ENCODE data around the gene SLCO1B1. TPM values are rescaled to one million over a fixed set of nuclear protein-coding genes. Genes with fewer than 3 reads are reported as not detected.

The SLCO1B1 gene
- total RNA-seq, 1 donor from 2014 or later: not detected

DNA sequence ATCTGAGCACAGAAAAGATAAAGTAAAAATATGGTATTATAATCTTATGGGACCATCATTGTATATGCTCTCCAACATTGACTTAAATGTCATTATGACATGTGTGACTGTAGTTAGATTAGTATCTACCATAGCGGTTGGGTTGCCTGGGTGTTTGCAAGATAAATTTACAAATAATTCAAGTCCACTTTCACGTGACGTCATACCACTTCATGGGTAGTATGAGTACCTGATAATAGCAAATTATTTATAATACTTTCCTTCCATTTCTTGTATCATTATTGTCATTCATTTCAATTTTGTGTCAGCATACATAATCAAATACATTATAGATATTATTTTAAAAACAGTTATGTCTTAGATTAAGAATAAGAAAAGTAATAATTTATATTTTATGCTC is 20.2 kb downstream of the SLCO1B1 start:
- H3K4me1 Mint-ChIP-seq (ENCODE audit: low read depth): no peaks in the 10 kb centered on the region

DNA sequence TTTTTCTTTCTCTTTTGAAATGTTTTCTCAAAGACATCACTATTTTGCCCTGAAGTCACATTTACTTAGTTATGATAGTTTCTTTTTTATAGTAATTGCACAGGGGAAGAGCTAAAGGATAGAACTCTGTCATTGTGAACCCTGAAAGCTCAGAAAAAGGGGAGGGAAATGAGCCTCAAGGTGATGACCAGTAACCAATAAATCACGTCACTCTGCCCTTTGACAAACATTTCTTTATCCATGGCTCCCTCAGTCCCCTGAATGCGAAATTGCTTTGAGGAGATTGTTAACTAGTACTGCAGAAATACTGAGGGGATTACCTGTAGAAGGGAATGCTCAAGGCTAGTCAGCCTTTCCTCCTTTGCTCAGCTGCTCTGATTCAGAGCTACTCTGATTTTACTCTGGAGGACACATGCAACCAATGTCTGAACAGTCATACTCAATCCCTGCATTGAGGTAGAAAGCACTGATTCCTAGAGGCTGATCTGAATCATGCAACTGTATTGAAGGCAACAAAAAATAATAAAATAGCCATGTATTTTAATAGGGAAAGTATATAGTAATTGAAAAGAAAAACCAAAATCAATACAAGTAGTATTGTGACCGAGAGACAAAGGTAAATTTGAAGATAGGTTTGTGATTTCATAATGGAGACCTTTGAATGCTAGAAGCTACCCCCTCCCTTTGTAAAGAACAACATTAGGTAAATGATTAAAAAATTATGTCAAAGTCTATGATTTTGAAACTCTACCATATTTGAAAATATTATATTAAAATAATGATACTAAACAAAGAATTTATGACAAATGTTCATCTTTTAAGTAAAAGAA is 24.7 kb downstream of the SLCO1B1 start:
- DNase-seq (ENCODE audit: low spot score): no peak
- no peaks in the 10 kb centered on the region for H3K4me1 Mint-ChIP-seq (ENCODE audit: low read depth)
- H3K27ac Mint-ChIP-seq (ENCODE audit: unreplicated experiment): no peak overlapping the region
- H3K27me3 Mint-ChIP-seq (ENCODE audit: low read depth): peaks cover 2% of the 10 kb centered on the region
- H3K4me3 Mint-ChIP-seq (ENCODE audit: unreplicated experiment): no peak overlapping the region
- peaks cover 3% of the 10 kb centered on the region for H3K9me3 Mint-ChIP-seq (ENCODE audit: low read depth)
- TF ChIP-seq, protein P1, sequence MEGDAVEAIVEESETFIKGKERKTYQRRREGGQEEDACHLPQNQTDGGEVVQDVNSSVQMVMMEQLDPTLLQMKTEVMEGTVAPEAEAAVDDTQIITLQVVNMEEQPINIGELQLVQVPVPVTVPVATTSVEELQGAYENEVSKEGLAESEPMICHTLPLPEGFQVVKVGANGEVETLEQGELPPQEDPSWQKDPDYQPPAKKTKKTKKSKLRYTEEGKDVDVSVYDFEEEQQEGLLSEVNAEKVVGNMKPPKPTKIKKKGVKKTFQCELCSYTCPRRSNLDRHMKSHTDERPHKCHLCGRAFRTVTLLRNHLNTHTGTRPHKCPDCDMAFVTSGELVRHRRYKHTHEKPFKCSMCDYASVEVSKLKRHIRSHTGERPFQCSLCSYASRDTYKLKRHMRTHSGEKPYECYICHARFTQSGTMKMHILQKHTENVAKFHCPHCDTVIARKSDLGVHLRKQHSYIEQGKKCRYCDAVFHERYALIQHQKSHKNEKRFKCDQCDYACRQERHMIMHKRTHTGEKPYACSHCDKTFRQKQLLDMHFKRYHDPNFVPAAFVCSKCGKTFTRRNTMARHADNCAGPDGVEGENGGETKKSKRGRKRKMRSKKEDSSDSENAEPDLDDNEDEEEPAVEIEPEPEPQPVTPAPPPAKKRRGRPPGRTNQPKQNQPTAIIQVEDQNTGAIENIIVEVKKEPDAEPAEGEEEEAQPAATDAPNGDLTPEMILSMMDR (IDR thresholded peaks at IDR 0.05): no peak
- no peaks in the 10 kb centered on the region for H3K36me3 Mint-ChIP-seq (ENCODE audit: low read depth)

More for the DNA sequence above, 20.2 kb downstream of the SLCO1B1 start:
- TF ChIP-seq, protein P1 (IDR thresholded peaks at IDR 0.05): no peak
- Mint-ChIP-seq H3K4me3 (ENCODE audit: unreplicated experiment) (no peak overlapping the region), H3K27me3 (ENCODE audit: low read depth) (peaks cover 4% of the 10 kb centered on the region), H3K36me3 (ENCODE audit: low read depth) (no peaks in the 10 kb centered on the region), H3K27ac (ENCODE audit: unreplicated experiment) (no peak overlapping the region), H3K9me3 (ENCODE audit: low read depth) (peaks cover 2% of the 10 kb centered on the region)
- DNase-seq (ENCODE audit: low spot score): no peak

DNA sequence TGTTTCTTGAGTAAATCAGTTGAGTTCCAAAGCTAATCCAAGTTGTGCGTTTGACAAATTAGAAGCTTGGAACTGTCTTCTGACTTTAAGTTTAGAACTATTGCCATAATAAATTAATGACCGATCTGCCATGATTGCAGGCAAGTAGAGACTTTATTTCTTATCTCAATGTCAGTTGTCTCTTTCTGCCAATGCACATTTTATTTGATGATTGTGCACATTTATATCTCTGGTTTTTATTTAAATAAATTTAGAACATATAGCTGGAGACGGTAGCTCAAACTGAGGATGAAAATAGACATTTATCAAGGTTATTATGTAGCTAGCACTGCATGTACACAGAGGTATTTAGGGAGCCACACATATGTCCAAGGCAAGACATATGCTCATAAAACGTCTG is 34.1 kb downstream of the SLCO1B1 start:
- no peak for DNase-seq (ENCODE audit: low spot score)
- no peak overlapping the region for H3K4me3 Mint-ChIP-seq (ENCODE audit: unreplicated experiment)
- H3K27me3 Mint-ChIP-seq (ENCODE audit: low read depth): peaks cover 28% of the 10 kb centered on the region
- peaks cover 3% of the 10 kb centered on the region for H3K36me3 Mint-ChIP-seq (ENCODE audit: low read depth)
- no peak overlapping the region for H3K27ac Mint-ChIP-seq (ENCODE audit: unreplicated experiment)
- no peaks in the 10 kb centered on the region for H3K4me1 Mint-ChIP-seq (ENCODE audit: low read depth)
- TF ChIP-seq, protein P1 (IDR thresholded peaks at IDR 0.05): no peak
- peaks cover 18% of the 10 kb centered on the region for H3K9me3 Mint-ChIP-seq (ENCODE audit: low read depth)

DNA sequence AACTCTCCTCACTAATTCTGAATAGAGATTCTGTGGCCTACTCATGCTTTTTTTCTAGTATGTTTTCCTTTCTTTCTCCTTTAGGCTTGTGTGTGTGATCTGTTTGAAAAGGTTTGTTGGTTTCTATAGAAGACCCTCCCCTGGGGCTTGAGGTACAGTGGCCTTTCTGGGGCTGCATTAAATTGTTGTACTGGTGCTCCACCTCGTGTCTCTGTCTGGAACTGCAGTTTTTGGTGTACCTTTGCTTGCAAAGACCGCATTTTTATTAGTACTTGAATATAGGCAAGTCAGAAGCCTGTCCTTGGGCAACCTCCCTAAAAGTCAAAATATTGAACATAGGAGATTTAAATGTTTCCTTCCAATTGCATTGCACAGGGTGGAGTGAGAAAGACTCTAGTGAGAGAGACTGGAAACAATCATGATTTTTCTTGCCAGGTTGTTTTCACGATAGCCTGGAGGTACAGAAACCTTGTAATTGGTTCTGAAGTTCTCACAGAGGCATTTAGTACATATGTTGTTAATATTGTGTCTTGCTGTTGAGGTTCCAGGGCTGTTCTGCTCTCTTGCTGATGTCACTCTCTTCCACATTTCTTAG is 39.0 kb downstream of the SLCO1B1 start:
- no peak for DNase-seq (ENCODE audit: low spot score)
- no peak overlapping the region for H3K4me3 Mint-ChIP-seq (ENCODE audit: unreplicated experiment)
- peaks cover 29% of the 10 kb centered on the region for H3K27me3 Mint-ChIP-seq (ENCODE audit: low read depth)
- H3K27ac Mint-ChIP-seq (ENCODE audit: unreplicated experiment): no peak overlapping the region
- H3K36me3 Mint-ChIP-seq (ENCODE audit: low read depth): peaks cover 3% of the 10 kb centered on the region
- no peaks in the 10 kb centered on the region for H3K4me1 Mint-ChIP-seq (ENCODE audit: low read depth)
- peaks cover 14% of the 10 kb centered on the region for H3K9me3 Mint-ChIP-seq (ENCODE audit: low read depth)
- TF ChIP-seq, protein P1 (IDR thresholded peaks at IDR 0.05): peak; percentile 89

DNA sequence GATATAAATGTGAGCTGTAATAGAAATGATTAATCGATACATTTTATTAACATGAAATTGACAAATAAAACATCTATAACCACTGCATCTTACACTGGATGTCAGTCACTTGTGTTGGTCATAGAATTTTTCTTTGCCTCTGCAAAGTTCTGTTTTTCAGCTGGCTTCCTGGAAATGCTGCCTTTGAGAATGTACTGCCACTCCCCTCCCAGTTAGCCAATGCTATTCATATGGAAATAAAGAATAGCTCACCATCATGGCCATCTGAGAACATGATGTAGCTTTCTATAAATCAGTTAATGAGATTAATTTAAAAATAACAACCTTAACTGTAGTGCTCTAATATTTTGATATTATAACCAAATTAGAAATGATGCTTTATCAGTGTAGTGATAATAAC is 41.1 kb downstream of the SLCO1B1 start:
- TF ChIP-seq, protein P1 (IDR thresholded peaks at IDR 0.05): no peak
- Mint-ChIP-seq H3K27me3 (ENCODE audit: low read depth) (peaks cover 36% of the 10 kb centered on the region), H3K4me3 (ENCODE audit: unreplicated experiment) (no peak overlapping the region), H3K27ac (ENCODE audit: unreplicated experiment) (no peak overlapping the region), H3K9me3 (ENCODE audit: low read depth) (peaks cover 14% of the 10 kb centered on the region), H3K36me3 (ENCODE audit: low read depth) (peaks cover 3% of the 10 kb centered on the region), H3K4me1 (ENCODE audit: low read depth) (no peaks in the 10 kb centered on the region)
- DNase-seq (ENCODE audit: low spot score): no peak

Measured in chondrocyte (in vitro differentiated cells).